ENCODE measurements around the gene RBM26.

DNA sequence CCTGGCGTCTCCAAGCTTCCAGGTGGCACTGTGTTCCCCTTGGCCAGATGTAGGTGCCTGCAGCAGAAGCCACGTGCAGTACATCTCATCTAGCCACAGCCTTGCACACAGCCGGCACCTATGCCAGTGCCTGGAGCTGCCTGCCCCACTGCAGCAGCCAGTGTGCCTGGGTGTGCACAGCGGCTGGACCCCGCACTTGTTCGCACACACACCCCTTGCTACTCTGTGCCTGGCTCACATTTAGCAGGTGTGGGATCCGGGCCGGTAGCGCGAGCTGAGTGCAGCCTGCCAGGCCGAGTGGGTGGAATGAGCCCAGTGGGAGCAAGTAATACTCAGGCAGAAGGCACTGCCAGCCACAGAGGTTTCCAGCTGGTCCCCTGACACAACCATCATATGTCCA lies 26.9 kb upstream of the RBM26 start:
- TF ChIP-seq, protein P1, sequence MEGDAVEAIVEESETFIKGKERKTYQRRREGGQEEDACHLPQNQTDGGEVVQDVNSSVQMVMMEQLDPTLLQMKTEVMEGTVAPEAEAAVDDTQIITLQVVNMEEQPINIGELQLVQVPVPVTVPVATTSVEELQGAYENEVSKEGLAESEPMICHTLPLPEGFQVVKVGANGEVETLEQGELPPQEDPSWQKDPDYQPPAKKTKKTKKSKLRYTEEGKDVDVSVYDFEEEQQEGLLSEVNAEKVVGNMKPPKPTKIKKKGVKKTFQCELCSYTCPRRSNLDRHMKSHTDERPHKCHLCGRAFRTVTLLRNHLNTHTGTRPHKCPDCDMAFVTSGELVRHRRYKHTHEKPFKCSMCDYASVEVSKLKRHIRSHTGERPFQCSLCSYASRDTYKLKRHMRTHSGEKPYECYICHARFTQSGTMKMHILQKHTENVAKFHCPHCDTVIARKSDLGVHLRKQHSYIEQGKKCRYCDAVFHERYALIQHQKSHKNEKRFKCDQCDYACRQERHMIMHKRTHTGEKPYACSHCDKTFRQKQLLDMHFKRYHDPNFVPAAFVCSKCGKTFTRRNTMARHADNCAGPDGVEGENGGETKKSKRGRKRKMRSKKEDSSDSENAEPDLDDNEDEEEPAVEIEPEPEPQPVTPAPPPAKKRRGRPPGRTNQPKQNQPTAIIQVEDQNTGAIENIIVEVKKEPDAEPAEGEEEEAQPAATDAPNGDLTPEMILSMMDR (IDR thresholded peaks at IDR 0.05) = no peak
- TF ChIP-seq POLR2A (IDR thresholded peaks at IDR 0.05) = no peak

Data from Peyer's patch (tissue), 4 donors.